Astrocyte of the hippocampus (primary cell): ENCODE results near the gene STPG2.
"Not testable (repeated sequence)": the region's sequence is repeated elsewhere in the genome, so short reads cannot be mapped to it uniquely, and the experiment has no call there.

ENCODE experiments used
- DNase-seq: peaks from one replicate; pipeline ENCODE4 v3.0.0; 2011; ENCODE audit warnings: low read depth, low spot score

STPG2 gene

GRCh38 chr4:97942951-97943350 lies 200.3 kb downstream of the STPG2 start:
- no peak for DNase-seq

GRCh38 chr4:97942137-97942536 lies 201.1 kb downstream of the STPG2 start:
- no peak for DNase-seq

- DNase-seq: no peak
These were observed 205.1 kb downstream of the STPG2 start for GRCh38 chr4:97938141-97938540.

DNA sequence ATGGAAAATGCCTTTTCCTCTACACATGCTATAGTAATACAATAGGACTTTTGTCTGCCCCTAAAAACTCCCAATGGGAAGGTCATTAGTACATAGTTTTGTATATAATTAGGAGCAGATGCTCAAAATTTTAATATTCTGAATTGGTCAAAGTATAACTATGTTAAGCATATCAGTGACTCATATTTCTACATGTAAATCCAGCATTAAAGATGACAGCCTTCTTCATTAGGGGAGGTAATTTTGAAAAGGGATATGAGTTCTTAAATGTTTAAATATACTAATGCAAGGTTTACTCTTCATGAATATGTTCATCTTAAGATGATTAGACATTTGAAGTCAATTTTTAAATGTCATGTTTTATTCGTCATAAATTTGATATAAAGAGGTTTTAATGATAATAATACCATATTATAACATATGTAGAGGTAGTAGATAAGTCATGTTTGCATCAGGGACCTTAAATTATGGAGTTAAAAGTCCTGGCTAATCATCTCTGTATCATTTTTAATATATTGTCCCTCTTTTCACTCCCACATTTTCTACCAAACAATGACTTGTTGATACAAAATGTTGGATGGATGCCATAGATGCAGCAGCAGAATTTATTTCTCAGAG lies 218.8 kb downstream of the STPG2 start:
- DNase-seq: no peak

DNA sequence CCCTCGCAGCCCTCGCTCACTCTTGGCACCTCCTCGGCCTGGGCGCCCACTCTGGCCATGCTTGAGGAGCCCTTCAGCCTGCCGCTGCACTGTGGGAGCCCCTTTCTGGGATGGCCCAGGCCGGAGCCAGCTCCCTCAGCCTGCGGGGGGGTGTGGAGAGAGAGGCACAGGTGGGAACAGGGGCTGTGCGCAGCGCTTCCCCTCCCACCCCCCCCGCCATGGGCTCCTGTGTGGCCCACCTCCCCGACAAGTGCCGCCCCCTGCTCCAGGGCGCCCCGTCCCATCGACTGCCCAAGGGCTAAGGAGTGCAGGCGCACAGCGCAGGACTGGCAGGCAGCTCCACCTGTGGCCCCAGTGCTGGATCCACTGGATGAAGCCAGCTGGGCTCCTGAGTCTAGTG lies 220.2 kb downstream of the STPG2 start:
- no peak for DNase-seq

DNA sequence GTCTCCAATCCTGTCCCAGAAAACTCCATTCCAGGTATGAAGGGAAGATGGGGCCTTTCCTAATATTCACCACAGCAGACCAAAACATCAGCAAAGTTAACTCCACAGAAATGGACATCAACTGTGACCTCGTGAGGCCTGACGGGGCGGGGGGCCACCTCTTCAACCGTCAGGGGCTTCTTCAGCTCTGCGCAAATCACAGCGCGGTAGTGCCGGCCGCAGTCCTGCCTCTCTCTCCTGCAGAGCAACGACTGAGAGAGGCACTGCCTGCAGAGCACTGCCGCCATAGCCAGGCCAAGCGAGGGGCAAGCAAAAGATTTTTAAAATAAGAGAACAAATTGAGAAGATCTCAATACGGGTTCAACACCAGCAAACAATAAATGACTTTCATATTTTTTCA lies 226.2 kb downstream of the STPG2 start:
- DNase-seq: no peak

DNA sequence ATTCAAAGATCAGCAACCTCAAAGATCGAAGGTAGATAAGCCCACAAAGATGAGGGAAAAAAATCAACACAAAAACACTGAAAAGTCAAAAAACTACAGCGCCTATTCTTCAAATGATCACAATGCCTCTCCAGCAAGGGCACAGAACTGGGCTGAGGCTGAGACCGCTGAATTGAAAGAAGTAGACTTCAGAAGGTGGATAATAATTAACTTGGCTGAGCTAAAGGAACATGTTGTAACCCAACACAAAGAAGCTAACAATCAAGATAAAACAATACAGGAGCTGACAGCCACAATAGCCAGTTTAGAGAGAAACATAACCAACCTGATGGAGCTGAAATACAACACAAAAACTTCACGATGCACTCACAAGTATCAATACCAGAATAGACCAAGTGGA lies 231.1 kb downstream of the STPG2 start:
- DNase-seq: no peak

DNA sequence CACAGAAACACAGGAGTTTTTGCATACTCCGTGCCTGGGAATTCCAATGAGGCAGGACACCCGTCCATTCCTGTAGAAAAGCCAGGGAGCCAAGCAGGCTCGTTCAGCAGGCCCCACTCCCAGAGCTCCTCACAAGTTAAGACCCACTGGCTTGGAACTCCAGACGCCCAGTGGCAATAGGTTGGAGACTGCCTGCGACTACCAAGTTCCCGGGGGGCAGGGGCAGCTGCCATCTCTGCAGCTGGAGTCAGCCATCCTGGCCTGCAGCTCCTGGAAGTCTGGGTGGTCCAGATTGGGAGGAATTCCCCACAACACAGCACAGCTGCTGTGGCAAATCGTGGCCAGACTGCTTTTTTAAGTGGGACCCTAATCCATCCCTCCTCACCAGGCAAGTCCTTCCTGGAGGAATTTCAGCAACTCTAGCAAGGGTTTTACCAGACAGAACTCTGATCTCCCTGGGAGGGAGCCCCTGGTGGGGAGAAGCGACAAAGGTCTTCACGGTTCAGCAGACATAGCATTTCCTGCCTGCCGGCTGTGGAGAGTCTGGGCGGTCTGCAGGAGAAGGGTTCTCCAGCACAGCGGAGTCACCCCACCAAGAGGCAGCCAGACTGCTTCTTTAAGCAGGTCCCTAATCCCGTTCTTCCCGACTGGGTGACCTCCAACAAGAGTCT lies 231.9 kb downstream of the STPG2 start:
- DNase-seq: no peak

- DNase-seq: no peak
These were observed 233.3 kb downstream of the STPG2 start for GRCh38 chr4:97910005-97910404.

GRCh38 chr4:97903436-97904189 lies 239.7 kb downstream of the STPG2 start:
- DNase-seq: not testable (repeated sequence)

- no peak for DNase-seq
These were observed 243.0 kb downstream of the STPG2 start for GRCh38 chr4:97900229-97900628.

DNA sequence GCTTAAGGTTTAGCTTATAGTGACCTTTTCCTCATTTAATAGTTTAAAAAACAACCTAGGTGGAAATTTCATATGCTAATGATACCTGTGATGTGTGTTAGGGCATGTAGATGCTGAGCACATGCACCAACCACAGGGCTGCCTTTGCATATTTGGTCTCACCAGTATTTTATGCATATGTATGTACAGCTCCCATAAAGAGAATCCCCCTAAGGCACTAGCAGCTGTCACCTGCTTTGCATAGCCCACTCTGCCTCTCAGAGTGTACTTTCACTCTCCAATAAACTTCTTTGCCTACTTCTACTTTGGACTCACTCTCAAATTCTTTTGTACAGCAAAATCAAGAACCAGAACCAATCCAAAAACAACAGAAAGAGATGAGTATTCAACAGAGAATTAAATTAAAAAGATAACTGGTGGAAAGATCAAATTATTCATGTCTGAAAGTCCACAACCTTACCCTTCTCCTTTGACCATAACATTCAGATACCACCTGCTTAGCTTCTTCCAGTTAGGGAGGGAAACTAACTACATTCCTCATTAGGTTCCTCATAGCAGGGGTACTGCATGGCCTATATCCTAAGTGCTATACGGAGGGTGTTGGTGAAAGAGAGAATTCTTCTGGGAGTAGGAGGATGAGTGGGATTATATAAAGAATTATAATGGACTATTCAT lies 250.5 kb downstream of the STPG2 start:
- no peak for DNase-seq

GRCh38 chr4:97879942-97880341 lies 263.3 kb downstream of the STPG2 start:
- DNase-seq: no peak

DNA sequence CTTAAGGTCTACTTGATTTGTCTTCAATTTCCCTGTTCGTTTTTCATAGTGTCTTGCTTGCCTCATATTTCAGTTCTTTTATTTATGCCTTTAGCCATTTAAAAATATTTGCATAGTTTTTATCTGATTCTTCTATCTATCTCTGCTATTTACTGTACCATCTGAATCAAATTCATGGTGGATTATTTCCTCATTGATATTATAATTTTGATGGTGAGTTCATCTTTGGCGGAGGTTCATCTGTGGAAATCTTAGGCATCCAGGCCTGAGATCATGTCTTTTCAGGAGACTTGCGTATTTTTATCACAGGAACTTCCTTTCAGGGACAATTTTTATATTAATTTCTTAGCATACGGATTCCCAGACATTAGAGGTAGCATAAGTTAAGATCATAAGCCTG lies 275.2 kb downstream of the STPG2 start:
- no peak for DNase-seq

DNA sequence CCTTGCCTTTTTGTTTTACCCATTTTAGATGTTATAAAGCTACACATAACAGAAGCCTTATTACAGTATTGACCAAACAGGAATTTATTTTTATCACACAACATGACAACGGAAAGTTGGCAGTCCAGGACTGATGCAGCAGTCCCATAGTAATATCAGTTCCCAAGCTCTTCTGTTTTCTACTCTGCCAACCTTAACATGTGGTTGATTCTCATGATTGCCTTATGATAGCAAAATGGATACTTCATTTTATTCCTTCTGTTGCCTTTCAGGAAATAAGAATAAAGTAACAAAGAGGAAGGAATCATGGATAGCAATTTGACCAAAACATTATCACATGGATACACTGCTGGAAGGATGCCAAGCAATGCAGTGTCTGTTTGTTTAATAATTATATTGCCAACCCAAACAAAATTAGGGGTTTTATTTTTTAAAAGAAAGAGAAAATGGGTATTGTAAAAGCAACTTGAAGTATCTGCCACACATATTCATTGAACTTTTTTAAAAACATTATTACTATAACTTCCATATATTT lies 275.7 kb downstream of the STPG2 start:
- DNase-seq: no peak

DNA sequence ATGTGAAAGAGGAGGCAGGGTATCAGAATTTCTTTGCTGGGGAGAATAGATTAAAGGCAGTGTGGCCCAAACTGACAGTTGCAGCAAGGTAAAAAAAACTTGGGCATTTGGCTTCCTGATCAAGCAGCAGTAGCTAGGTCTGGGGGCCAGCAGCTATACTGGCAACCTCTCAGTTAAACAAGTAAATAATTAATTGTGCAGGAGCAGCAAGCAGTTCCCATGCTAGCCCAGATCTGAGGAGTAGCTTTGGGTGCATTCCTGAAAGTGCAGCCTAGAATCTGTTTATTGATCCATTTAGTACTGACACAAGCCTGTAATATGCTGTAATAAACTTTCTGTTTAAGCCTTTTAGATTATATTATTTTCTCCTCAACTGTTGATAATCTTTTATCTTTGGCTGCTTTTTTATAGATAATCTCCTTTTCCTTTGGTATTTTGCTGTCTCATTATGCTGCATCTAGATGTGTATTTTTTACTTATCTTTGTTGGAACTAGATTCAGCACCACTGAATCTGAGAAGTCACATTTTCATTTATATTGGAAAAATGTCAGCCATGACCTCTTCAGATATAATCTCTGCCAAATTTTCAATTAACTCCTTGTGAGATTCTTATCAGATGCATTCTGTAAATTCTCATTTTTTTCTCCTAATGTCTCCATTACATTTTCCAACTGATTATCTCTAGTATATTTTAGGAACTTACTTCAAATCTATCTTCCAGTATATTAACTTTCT lies 276.3 kb downstream of the STPG2 start:
- DNase-seq: peak; percentile 0

DNA sequence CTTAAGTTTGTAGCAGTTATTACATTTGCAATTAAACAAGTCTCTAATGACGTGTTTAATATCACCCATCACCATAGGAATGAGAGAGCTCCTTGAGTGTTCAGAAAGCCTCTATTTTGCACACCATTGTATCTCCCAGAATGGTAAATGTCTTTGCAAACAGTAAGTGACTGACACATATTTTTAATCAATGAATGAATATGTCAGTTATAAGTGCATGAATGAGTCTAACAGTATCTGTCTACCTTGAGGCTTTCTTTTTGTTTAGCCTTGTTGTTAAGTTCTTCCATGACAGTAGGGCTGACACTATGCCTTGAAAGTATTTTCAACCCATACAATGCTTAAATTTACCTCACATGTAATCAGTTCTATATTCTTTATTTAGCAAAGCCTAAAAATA lies 292.2 kb downstream of the STPG2 start:
- DNase-seq: no peak

- no peak for DNase-seq
These were observed 297.5 kb downstream of the STPG2 start for GRCh38 chr4:97845758-97846157.

- no peak for DNase-seq
These were observed 301.8 kb downstream of the STPG2 start for GRCh38 chr4:97841512-97841911.

- no peak for DNase-seq
These were observed 306.6 kb downstream of the STPG2 start for GRCh38 chr4:97836662-97837061.

GRCh38 chr4:97828646-97829045 lies 314.6 kb downstream of the STPG2 start:
- no peak for DNase-seq
